MCF 10A (cell line): ENCODE results near the gene SPN. TPM values are rescaled to one million over a fixed set of nuclear protein-coding genes. Genes with fewer than 3 reads are reported as not detected.
"Not testable (repeated sequence)": the region's sequence is repeated elsewhere in the genome, so short reads cannot be mapped to it uniquely, and the experiment has no call there.

Experiments
- BruUV-seq: library from RNA; stranded (reverse); fragments of 400-500 nt; replicated peaks from 2 replicates; lab custom pipeline; 2021; lab: Mats Ljungman, UMichigan
- CTCF ChIA-PET: fragments of 300-600 bp; sonication (Branson Sonifier 250); formaldehyde crosslinking; extraction: SDS; loops from one replicate; lab custom pipeline; 2021; ENCODE audit warnings: antibody characterized with exemption, inconsistent platforms; lab: Yijun Ruan, JAX
- POLR2A ChIA-PET: fragments of 300-600, 350-650 bp; sonication (Branson Sonifier 250); formaldehyde crosslinking; extraction: SDS; loops from one replicate; lab custom pipeline; 2020; ENCODE audit warnings: antibody characterized with exemption, inconsistent platforms; lab: Yijun Ruan, JAX
- DNase-seq: peaks from one replicate; pipeline ENCODE4 v3.0.0-alpha.2; 2018; ENCODE audit not compliant: unreplicated experiment
- H3K27ac Mint-ChIP-seq: one replicate; pipeline ENCODE4 v1.8.0; 2022; ENCODE audit warnings: mild to moderate bottlenecking, low read depth, mixed read lengths; ENCODE audit not compliant: unreplicated experiment
- H3K27me3 Mint-ChIP-seq: one replicate; pipeline ENCODE4 v1.8.0; 2022; ENCODE audit warnings: mixed read lengths; ENCODE audit not compliant: insufficient read depth, unreplicated experiment
- H3K36me3 Mint-ChIP-seq: one replicate; pipeline ENCODE4 v1.8.0; 2022; ENCODE audit warnings: mild to moderate bottlenecking, moderate library complexity, mixed read lengths; ENCODE audit not compliant: insufficient read depth, unreplicated experiment
- H3K4me1 Mint-ChIP-seq: one replicate; pipeline ENCODE4 v1.8.0; 2022; ENCODE audit warnings: mixed read lengths; ENCODE audit not compliant: insufficient read depth, unreplicated experiment
- H3K4me3 Mint-ChIP-seq: one replicate; pipeline ENCODE4 v1.8.0; 2022; ENCODE audit warnings: mild to moderate bottlenecking, moderate library complexity, mixed read lengths; ENCODE audit not compliant: unreplicated experiment
- H3K9me3 Mint-ChIP-seq: one replicate; pipeline ENCODE4 v1.8.0; 2022; ENCODE audit warnings: mixed read lengths; ENCODE audit not compliant: unreplicated experiment
- intact Hi-C: fragments of 100-400 bp; cut with micrococcal nuclease; formaldehyde crosslinking; loops from 2 replicates; pipeline ENCODE4 v1.14.1; 2022
- total RNA-seq: library from RNA; stranded (reverse); gene quantifications from 2 replicates; pipeline ENCODE4 v1.2.3, GENCODE V29; 2022
- TF ChIP-seq, protein P1 (sequence below): fragments of 200-600 bp; IDR thresholded peaks from one replicate; pipeline ENCODE4 v1.8.0; 2022; ENCODE audit warnings: antibody characterized with exemption, mild to moderate bottlenecking; ENCODE audit not compliant: unreplicated experiment

The SPN gene
- total RNA-seq, 1 experiment from 2014 or later = not detected

DNA sequence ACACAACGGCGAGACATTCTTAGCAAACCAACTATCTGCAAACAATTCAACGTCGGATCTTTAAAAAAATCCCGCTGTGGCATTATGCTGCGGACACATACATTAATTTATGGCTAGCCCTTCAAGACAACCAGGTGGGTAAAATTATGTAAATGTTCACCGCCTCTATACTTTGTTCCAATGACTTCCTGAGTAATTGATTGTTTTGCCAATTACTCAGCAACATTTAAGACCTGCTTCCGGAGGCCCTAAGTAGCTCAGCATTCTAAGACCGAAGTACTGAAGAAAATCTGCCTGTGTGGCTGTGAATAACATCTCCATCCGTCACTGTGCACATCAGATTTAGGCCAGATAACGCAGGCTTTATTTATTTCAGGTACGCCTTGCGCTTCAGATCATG lies 39.2 kb downstream of the SPN start:
- CTCF ChIA-PET = interaction anchor here (0.6 to 0.8 kb wide), 4 partner anchors 21 to 115 kb away, joined by 3 read pairs; no protein-coding TSS in a partner anchor
- TF ChIP-seq, protein P1, sequence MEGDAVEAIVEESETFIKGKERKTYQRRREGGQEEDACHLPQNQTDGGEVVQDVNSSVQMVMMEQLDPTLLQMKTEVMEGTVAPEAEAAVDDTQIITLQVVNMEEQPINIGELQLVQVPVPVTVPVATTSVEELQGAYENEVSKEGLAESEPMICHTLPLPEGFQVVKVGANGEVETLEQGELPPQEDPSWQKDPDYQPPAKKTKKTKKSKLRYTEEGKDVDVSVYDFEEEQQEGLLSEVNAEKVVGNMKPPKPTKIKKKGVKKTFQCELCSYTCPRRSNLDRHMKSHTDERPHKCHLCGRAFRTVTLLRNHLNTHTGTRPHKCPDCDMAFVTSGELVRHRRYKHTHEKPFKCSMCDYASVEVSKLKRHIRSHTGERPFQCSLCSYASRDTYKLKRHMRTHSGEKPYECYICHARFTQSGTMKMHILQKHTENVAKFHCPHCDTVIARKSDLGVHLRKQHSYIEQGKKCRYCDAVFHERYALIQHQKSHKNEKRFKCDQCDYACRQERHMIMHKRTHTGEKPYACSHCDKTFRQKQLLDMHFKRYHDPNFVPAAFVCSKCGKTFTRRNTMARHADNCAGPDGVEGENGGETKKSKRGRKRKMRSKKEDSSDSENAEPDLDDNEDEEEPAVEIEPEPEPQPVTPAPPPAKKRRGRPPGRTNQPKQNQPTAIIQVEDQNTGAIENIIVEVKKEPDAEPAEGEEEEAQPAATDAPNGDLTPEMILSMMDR = no peak
- no peaks in the 10 kb centered on the region for H3K4me1 Mint-ChIP-seq
- BruUV-seq = no TSS peak
- H3K36me3 Mint-ChIP-seq = no peaks in the 10 kb centered on the region
- no peak overlapping the region for H3K27ac Mint-ChIP-seq
- peaks cover 22% of the 10 kb centered on the region for H3K27me3 Mint-ChIP-seq
- H3K9me3 Mint-ChIP-seq = no peaks in the 10 kb centered on the region
- POLR2A ChIA-PET = no interaction called here
- intact Hi-C loops = no loop called here
- H3K4me3 Mint-ChIP-seq = no peak overlapping the region
- DNase-seq = no peak

- intact Hi-C loops = no loop called here
- POLR2A ChIA-PET = interaction anchor here (0.6 to 0.8 kb wide), 3 partner anchors 32 to 110 kb away, joined by 3 to 4 read pairs (median 3); no protein-coding TSS in a partner anchor
- no peaks in the 10 kb centered on the region for H3K9me3 Mint-ChIP-seq
- no peak for DNase-seq
- TF ChIP-seq, protein P1 = no peak
- H3K4me1 Mint-ChIP-seq = peaks cover 7% of the 10 kb centered on the region
- no peak overlapping the region for H3K4me3 Mint-ChIP-seq
- BruUV-seq = no TSS peak
- H3K36me3 Mint-ChIP-seq = no peaks in the 10 kb centered on the region
- H3K27ac Mint-ChIP-seq = no peak overlapping the region
- no peaks in the 10 kb centered on the region for H3K27me3 Mint-ChIP-seq
- CTCF ChIA-PET = interaction anchor here (0.9 to 1.0 kb wide), 2 partner anchors 13 to 25 kb away, joined by 4 read pairs; no protein-coding TSS in a partner anchor
Observed at GRCh38 chr16:29705030-29705429, 42.0 kb downstream of the SPN start.

DNA sequence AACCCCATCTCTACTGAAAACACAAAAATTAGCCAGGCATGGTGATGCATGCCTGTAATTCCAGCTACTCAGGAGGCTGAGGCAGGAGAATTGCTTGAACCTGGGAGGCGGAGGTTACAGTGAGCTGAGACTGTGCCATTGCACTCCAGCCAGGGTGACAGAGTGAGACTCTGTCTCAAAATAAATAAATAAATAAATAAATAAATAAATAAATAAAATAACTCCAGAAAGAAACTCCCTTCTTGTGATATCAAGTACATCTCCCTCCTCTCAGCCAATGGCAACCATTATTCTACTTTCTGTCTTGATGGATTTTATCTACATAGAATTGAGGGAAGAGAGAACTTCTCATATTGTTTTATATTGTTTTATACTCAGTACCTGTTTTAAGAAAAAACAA lies 44.1 kb downstream of the SPN start:
- H3K4me3 Mint-ChIP-seq, BruUV-seq, DNase-seq, H3K27ac Mint-ChIP-seq, H3K9me3 Mint-ChIP-seq, H3K36me3 Mint-ChIP-seq, CTCF ChIA-PET, H3K27me3 Mint-ChIP-seq, intact Hi-C loops, POLR2A ChIA-PET: not testable (repeated sequence)
- peaks cover 12% of the 10 kb centered on the region for H3K4me1 Mint-ChIP-seq

GRCh38 chr16:29708917-29709600 lies 46.0 kb downstream of the SPN start:
- H3K9me3 Mint-ChIP-seq = no peaks in the 10 kb centered on the region
- CTCF ChIA-PET = interaction anchor here (0.6 to 4.8 kb wide), 7 partner anchors 9 to 1431 kb away, joined by 3 to 19 read pairs (median 3); no protein-coding TSS in a partner anchor
- POLR2A ChIA-PET = interaction anchor here (0.6 kb wide), 1 partner anchor 16 kb away, joined by 3 read pairs; no protein-coding TSS in a partner anchor
- TF ChIP-seq, protein P1 = no peak
- no peak overlapping the region for H3K27ac Mint-ChIP-seq
- no TSS peak for BruUV-seq
- no peaks in the 10 kb centered on the region for H3K27me3 Mint-ChIP-seq
- no peak for DNase-seq
- H3K36me3 Mint-ChIP-seq = no peaks in the 10 kb centered on the region
- H3K4me3 Mint-ChIP-seq = no peak overlapping the region
- H3K4me1 Mint-ChIP-seq = peaks cover 12% of the 10 kb centered on the region
- intact Hi-C loops = no loop called here

- H3K4me1 Mint-ChIP-seq = peaks cover 12% of the 10 kb centered on the region
Observed at GRCh38 chr16:29709657-29710056, 46.6 kb downstream of the SPN start.

More at GRCh38 chr16:29709657-29710056, 46.6 kb downstream of the SPN start:
- BruUV-seq, H3K4me3 Mint-ChIP-seq, H3K27me3 Mint-ChIP-seq, H3K9me3 Mint-ChIP-seq, intact Hi-C loops, H3K36me3 Mint-ChIP-seq, H3K27ac Mint-ChIP-seq, DNase-seq: not testable (repeated sequence)
- CTCF ChIA-PET = interaction anchor here (0.6 to 4.8 kb wide), 6 partner anchors 10 to 1432 kb away, joined by 3 to 19 read pairs (median 4); no protein-coding TSS in a partner anchor
- POLR2A ChIA-PET = interaction anchor here (0.6 kb wide), 1 partner anchor 15 kb away, joined by 3 read pairs; no protein-coding TSS in a partner anchor
